ENCODE results near the gene MACROD2.
"Not testable (repeated sequence)": the region's sequence is repeated elsewhere in the genome, so short reads cannot be mapped to it uniquely, and the experiment has no call there.

The MACROD2 gene

GRCh38 chr20:14889496-14890255 is 894.4 kb downstream of the MACROD2 start:
- no peak for DNase-seq

- DNase-seq: no peak
These were observed 895.4 kb downstream of the MACROD2 start for GRCh38 chr20:14890713-14891112.

GRCh38 chr20:14892782-14893181 is 897.5 kb downstream of the MACROD2 start:
- no peak for DNase-seq

DNA sequence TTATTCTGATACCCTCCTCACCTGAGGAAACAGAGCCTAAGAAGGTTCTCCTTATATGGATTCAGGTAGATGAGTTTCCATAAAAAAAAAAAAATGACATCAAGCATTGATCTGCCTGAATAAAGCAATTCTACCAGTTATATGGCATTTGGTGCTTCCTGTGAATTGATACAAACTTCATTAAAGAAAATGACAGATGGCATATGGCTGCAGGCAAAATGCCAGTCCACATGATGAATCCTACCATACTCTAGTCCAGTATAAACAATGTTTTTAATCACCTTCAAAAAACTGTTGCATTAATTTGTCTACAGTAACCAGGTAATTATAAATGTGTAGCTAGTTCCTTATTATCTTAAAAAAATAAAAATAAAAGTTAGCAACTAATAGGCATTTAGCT is 901.3 kb downstream of the MACROD2 start:
- DNase-seq: no peak

DNA sequence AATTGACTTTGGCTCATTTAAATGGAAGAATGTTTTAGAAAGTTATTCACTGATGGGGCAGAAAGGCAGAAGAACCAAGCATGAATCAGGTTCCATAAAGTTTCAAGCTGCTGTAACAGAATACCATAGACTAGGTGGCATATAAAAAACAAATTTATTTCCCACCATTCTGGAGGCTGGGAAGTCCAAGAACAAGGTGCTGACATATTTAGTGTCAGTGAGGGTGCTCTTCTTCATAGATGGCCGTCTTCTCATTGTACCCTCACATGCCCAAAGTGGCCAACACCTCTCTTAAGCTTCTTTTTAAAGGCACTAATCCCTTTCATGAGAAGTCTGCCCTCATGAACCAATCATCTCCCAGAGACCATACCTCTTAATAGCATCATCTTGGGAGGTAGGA is 902.3 kb downstream of the MACROD2 start:
- DNase-seq: no peak

GRCh38 chr20:14902432-14903089 is 907.2 kb downstream of the MACROD2 start:
- DNase-seq: no peak

- no peak for DNase-seq
These were observed 911.7 kb downstream of the MACROD2 start for GRCh38 chr20:14906908-14907434.

GRCh38 chr20:14910126-14910525 is 914.8 kb downstream of the MACROD2 start:
- no peak for DNase-seq

DNA sequence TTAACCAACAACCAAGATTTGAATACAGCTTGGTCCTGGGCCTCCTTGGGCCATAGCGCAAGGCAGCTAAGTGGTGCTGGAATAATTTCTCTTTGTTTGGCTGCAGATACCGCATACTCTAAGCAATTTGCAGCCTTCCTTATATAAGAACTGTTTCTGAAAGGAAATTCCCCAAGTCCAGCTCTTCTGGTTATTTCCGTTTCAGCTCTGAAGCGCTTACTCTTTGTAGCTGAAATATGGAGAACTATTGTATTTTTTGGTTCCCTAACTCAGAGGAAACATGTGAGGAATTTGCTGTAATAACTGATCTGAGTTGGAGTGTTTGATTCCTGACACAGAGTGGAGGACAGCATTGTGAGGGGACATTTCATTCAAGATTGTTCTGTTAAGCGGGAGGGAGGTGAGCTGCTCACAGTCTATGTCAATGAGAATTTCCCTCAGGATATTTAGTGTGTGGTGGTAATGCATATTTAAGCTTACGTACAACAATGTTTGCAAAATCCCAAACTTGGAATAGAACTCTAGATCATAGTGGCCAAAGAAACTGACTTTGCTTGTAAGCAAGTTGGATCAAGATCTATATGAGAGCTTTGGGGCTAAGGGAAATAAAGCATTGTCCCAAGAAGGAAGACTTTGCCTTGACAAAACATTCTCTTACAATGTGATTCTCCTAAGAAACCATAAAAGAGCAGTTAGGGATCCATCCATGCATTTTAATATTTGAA is 918.7 kb downstream of the MACROD2 start:
- no peak for DNase-seq

GRCh38 chr20:14914633-14915032 is 919.3 kb downstream of the MACROD2 start:
- no peak for DNase-seq

GRCh38 chr20:14915356-14915755 is 920.0 kb downstream of the MACROD2 start:
- no peak for DNase-seq

DNA sequence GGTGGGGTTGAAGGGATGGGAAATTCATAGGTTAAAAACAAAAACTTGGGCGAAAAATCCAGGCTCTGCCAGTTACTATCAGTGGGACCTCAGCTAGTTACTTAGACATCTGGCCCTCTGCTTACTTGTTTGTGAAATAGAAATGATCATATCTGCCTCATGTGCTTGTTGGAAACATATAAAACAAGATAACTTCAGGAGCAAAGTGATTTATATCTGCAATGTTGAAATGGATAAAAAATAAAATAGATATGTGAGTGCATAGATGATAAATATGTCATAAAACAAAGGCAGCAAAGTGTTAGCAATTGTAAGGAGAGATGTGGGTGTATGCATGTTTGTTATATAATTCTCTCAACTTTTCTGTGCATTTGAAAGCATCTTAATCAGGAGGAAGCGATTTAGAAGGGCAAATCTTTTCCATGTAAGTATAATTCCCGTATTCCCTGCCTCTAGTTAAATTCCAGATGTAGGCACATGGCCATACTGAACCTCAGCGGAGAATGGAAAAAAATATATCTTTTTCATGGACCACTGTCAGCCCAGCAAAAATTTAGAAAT is 921.1 kb downstream of the MACROD2 start:
- DNase-seq: no peak

GRCh38 chr20:14918281-14918680 is 923.0 kb downstream of the MACROD2 start:
- DNase-seq: no peak

- no peak for DNase-seq
These were observed 923.7 kb downstream of the MACROD2 start for GRCh38 chr20:14918976-14919375.

DNA sequence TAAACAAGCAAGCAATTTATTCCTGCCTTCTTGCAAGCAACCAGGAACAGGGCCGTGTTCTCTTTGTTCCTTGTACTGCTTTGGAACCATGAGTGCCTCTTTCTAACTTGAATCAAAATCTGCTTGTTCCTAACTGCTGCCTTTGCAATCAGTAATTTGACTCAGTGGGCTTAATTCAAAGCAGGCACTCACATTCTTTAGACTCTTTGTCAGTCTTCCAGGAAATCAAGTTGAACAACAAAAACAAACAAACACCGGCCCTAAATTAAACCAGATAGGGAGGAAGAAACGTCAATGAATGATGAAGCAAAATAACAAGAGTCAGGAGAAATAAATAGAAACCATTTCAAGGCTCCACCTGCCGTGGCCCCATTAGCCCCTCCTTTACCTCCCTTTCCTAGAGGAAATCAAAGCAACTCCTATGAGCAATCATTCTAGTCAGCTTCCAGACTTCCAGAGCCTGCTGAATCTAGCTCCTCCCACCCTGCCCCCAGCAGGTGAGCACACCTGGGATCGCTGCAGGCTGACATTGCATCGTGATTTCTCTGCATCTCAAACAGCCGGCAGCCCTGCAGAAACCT is 924.3 kb downstream of the MACROD2 start:
- DNase-seq: no peak

DNA sequence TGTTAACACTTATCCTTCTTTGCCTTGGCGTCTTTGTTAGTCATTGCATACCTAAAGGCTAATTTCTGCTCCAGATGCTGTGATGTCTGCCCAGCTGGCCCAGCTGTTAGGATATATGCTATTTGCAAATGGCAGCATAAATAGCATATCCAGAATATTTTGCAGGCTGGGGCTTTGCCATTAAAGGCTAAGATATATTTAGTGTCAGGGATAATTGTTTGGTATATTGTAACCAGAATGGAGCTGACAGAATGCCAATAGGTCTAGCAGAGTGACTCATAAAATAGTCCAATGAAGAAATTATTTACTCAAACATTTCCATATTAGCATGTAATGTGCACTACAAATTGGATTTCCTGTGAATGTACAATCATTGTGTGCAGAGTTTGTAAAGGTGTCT is 926.2 kb downstream of the MACROD2 start:
- DNase-seq: no peak

DNA sequence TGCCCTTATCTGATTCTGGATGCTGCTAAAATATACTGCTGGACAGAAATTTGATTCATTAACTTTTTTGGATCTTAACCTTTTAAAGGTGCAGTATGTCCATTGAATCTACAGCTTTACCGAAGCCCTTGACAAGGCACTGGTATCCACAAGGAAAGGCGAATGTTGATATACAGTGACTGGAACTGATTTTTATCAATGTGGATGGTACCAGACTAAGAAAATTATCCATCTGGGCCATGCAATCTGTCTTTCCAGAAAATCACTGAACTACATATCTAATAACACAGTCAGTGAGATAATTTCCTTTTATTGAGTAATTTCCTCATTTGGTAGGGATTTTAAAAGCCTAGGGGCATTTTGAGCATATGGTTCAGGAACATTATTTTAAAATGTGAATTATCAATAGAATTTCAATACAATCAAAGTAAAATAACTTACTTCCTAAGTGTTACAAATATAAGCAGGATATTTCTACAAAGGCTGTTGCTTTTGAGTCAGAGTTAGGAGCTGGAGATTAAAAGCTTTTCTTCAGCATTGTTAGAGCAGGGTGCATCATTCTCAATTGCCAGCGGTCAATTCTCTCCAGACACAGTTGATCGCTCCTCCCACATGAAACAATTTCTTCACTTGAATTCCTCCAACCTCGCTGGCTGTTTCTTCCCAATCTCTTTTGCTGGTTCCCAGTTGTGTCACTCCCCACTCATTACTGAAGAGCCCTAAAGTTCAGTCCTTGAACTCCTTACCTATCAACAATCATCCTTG is 927.4 kb downstream of the MACROD2 start:
- DNase-seq: no peak

DNA sequence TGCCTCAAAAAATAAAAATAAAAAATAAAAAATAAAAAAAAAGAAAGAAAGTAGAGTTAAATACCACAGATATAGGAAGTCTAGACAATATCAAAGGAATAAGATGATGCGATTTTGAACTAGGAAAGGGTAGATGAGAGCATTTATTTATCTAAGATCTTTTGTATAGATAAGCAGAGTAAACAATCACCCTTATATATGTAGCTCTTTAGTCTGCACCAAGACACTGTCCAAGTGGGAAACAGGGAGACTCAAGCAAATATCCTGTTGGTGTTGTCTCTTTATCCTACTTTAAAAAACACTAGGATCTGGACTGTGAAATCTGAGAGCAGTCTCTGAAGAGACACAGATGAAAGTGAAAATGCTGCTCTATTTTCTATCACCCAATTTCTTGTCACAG is 929.1 kb downstream of the MACROD2 start:
- DNase-seq: no peak

- DNase-seq: no peak
These were observed 930.0 kb downstream of the MACROD2 start for GRCh38 chr20:14925300-14925699.

- DNase-seq: not testable (repeated sequence)
These were observed 931.1 kb downstream of the MACROD2 start for GRCh38 chr20:14926436-14926835.

DNA sequence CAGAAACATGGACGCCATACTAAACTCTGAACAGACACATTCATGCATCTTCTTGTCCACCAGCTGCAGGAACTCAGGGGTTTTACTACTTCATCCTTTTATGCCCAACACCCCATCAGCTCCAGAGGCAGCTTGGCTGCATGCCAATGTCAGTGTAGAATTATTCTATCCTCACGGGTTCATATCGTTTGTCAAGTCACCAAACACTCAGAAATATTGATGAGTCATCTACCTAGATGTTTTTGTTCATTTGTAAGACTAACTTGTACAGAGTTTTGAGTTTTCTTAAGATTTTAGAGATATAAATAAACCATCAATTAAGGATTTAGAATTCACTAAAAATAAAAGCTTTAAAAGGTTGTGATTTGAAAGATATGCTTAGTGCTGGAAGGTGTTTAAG is 932.8 kb downstream of the MACROD2 start:
- peak; percentile 48 for DNase-seq

GRCh38 chr20:14929388-14929787 is 934.1 kb downstream of the MACROD2 start:
- DNase-seq: no peak

All from SHP77 treated with DMSO at 0.1 percent for 48 hours (cell line).